ENCODE data around the gene SORCS1.
A peak's percentile ranks its signal among the peaks of the same experiment; 100 is the strongest.

The SORCS1 gene

GRCh38 chr10:106571192-106571946 is 593.1 kb downstream of the SORCS1 start:
- peak; percentile 37 for TF ChIP-seq CTCF (IDR thresholded peaks at IDR 0.05; ENCODE audit: control extremely low read depth, extremely low read depth, low read depth, missing control alignments)
- no peak for DNase-seq (ENCODE audit: extremely low spot score)
- ChIA-PET CTCF (interaction anchor here (0.9 kb wide), 1 partner anchor 621 kb away, joined by 3 read pairs; no protein-coding TSS in a partner anchor), POLR2A (no interaction called here)

DNA sequence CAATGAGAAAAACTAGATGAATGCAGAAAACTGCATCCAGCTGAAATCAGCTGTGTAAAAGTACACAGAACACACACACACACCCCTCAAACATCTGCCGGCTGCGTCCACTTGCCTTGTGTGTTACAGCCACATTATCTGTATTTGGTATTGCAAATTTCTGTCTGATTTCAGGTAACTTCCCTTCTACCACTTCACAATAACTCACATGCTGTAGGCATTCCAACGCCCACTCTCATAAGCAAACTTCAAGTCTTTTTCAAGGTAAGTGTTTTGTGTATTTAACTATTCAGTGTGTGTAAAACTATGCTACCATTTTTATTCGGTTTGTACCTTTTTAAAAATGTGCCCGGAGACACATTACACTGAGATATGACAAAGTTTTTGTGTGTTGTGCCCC is 594.2 kb downstream of the SORCS1 start:
- ChIA-PET POLR2A (no interaction called here), CTCF (no interaction called here)

DNA sequence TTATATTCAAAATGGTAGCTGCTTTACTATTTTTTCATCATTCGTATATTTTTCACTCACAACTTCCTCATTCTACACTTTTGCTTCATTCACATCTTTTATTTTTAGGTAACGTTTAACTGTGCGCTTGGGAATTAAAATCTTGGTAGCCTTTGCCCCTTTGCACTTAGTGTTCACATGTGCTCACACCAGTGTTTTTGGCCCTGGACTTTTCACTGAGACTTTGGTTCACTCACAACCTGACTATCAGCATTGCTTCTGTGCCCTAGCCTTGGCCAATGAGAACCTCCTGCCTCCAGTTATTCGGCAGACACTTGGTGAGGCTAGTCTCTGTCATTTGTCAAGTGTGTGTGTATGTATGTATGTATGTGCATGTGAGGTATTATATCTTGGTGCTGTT is 596.9 kb downstream of the SORCS1 start:
- ChIA-PET POLR2A (no interaction called here), CTCF (no interaction called here)
- DNase-seq (ENCODE audit: extremely low spot score) = no peak
- TF ChIP-seq CTCF (IDR thresholded peaks at IDR 0.05; ENCODE audit: control extremely low read depth, extremely low read depth, low read depth, missing control alignments) = no peak

More for the DNA sequence above, 594.2 kb downstream of the SORCS1 start:
- no peak for TF ChIP-seq CTCF (IDR thresholded peaks at IDR 0.05; ENCODE audit: control extremely low read depth, extremely low read depth, low read depth, missing control alignments)
- no peak for DNase-seq (ENCODE audit: extremely low spot score)

DNA sequence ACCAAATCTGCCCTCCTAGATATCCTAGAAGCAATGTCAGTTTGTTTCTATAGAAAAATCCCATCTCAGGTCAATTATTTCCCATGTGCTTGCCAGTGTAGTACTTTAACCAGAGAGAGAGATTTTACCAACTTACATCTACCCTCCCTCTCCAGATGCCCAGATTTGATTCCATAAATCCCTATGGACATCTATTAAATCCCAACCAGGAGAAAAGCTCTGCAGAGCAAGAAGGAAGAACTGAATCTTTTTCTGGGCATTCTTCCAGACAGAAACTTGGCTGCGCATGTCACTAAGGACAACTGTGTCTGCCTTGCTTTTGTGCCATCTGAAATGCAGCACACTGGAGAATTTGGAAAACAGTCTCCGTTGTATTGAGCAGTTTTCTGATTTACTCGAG is 597.6 kb downstream of the SORCS1 start:
- no peak for DNase-seq (ENCODE audit: extremely low spot score)
- POLR2A ChIA-PET = no interaction called here
- TF ChIP-seq CTCF (IDR thresholded peaks at IDR 0.05; ENCODE audit: control extremely low read depth, extremely low read depth, low read depth, missing control alignments) = no peak
- CTCF ChIA-PET = no interaction called here

DNA sequence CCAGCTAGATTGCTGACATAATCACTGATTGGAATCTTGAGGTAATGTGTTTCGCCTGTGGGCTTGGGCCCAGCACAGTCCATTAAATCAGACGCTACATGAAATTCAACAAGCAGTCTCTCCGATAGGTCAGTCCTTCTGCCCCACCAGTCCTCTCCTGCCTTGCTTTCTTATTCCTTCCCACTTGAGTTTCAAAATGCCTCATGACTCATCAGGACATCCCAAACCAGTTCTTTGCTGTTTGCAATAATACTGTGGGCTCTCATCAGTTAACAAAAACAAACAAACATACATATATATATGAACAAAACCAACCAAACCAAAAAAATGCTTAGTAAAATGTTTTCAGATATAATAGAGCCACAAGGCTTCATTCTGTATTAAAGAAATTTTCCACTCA is 599.0 kb downstream of the SORCS1 start:
- CTCF ChIA-PET = no interaction called here
- no peak for TF ChIP-seq CTCF (IDR thresholded peaks at IDR 0.05; ENCODE audit: control extremely low read depth, extremely low read depth, low read depth, missing control alignments)
- no peak for DNase-seq (ENCODE audit: extremely low spot score)
- POLR2A ChIA-PET = no interaction called here

DNA sequence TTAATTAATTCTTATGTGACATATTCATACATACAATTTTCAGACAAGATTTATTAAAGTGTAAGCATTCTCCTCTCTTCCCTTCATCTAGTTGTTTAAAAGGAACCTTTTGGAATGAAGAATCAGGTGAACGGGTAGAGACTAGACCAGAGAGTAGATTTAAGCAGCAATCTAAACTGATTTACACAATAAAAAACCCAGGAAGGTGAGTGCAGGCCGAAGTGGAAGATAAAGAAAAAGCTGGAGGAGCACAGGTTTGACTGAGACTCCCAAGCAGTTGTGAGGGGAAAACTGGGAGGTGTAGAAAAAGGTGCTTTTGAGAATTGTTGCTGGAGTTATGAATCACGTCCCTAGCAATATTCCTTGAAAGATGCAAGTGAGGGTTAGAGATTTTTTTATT is 601.1 kb downstream of the SORCS1 start:
- POLR2A ChIA-PET = no interaction called here
- TF ChIP-seq CTCF (IDR thresholded peaks at IDR 0.05; ENCODE audit: control extremely low read depth, extremely low read depth, low read depth, missing control alignments) = no peak
- CTCF ChIA-PET = no interaction called here
- no peak for DNase-seq (ENCODE audit: extremely low spot score)
